H9 (cell line): ENCODE measurements around the gene OTOF. TPM values are rescaled to one million over a fixed set of nuclear protein-coding genes. Genes with fewer than 3 reads are reported as not detected.

Source experiments
- DNase-seq: peaks from one replicate; pipeline ENCODE4 v3.0.0-alpha.2; 2017
- H2AFZ ChIP-seq: one replicate; pipeline ENCODE4 v1.6.1; 2013; ENCODE audit warnings: mild to moderate bottlenecking, low read length, control low read depth, moderate library complexity
- H2AK5ac ChIP-seq: 2 replicates; pipeline ENCODE4 v1.6.1; 2013; ENCODE audit warnings: low read length, control low read depth, mixed read lengths; ENCODE audit not compliant: insufficient read length
- H2BK120ac ChIP-seq: one replicate; pipeline ENCODE4 v1.6.1; 2013; ENCODE audit warnings: low read depth, mild to moderate bottlenecking, low read length, control low read depth, inconsistent platforms; ENCODE audit not compliant: poor library complexity, severe bottlenecking
- H2BK12ac ChIP-seq: 2 replicates; pipeline ENCODE4 v1.6.1; 2013; ENCODE audit warnings: low read length, control low read depth, mixed read lengths, low read depth; ENCODE audit not compliant: insufficient read length
- H2BK15ac ChIP-seq: 2 replicates; pipeline ENCODE4 v1.6.1; 2013; ENCODE audit warnings: low read depth, low read length, control low read depth
- H2BK20ac ChIP-seq: one replicate; pipeline ENCODE4 v1.6.1; 2013; ENCODE audit warnings: low read depth, mild to moderate bottlenecking, low read length, control low read depth, inconsistent platforms; ENCODE audit not compliant: poor library complexity, severe bottlenecking
- H2BK5ac ChIP-seq: 2 replicates; pipeline ENCODE4 v1.6.1; 2013; ENCODE audit warnings: low read length, control low read depth, mixed read lengths; ENCODE audit not compliant: insufficient read length
- H3K14ac ChIP-seq: 2 replicates; pipeline ENCODE4 v1.6.1; 2013; ENCODE audit warnings: low read length, control low read depth; ENCODE audit not compliant: insufficient read depth
- H3K18ac ChIP-seq: 2 replicates; pipeline ENCODE4 v1.6.1; 2013; ENCODE audit warnings: low read depth, mild to moderate bottlenecking, mixed read lengths, low read length, control low read depth; ENCODE audit not compliant: insufficient read length
- H3K23ac ChIP-seq: 2 replicates; pipeline ENCODE4 v1.6.1; 2013; ENCODE audit warnings: low read length, control low read depth, mixed read lengths, low read depth; ENCODE audit not compliant: insufficient read length
- H3K23me2 ChIP-seq: 2 replicates; pipeline ENCODE4 v1.6.1; 2013; ENCODE audit warnings: low read depth, mild to moderate bottlenecking, mixed read lengths, low read length, control low read depth; ENCODE audit not compliant: insufficient read length, poor library complexity, severe bottlenecking
- H3K27ac ChIP-seq: 2 replicates; pipeline ENCODE4 v1.5.1; 2013; ENCODE audit warnings: low read length, control low read depth, mixed read lengths, low read depth; ENCODE audit not compliant: insufficient read length
- H3K27me3 ChIP-seq: 2 replicates; pipeline ENCODE4 v1.6.1; 2013; ENCODE audit warnings: low read length, control low read depth, inconsistent platforms; ENCODE audit not compliant: insufficient read depth
- H3K4ac ChIP-seq: 2 replicates; pipeline ENCODE4 v1.6.1; 2013; ENCODE audit warnings: low read depth, mild to moderate bottlenecking, control low read depth, inconsistent platforms, low read length, moderate library complexity
- H3K4me1 ChIP-seq: 2 replicates; pipeline ENCODE4 v1.6.1; 2013; ENCODE audit warnings: low read length, control low read depth, inconsistent platforms; ENCODE audit not compliant: insufficient read depth
- H3K4me2 ChIP-seq: 2 replicates; pipeline ENCODE4 v1.6.1; 2013; ENCODE audit warnings: low read length, control low read depth, mixed read lengths; ENCODE audit not compliant: insufficient read length, insufficient read depth
- H3K56ac ChIP-seq: 2 replicates; pipeline ENCODE4 v1.6.1; 2013; ENCODE audit warnings: low read depth, mild to moderate bottlenecking, mixed read lengths, low read length, control low read depth; ENCODE audit not compliant: insufficient read length
- H3K79me1 ChIP-seq: 2 replicates; pipeline ENCODE4 v1.6.1; 2013; ENCODE audit warnings: low read depth, mild to moderate bottlenecking, moderate library complexity, low read length, control low read depth, inconsistent platforms; ENCODE audit not compliant: insufficient read depth, poor library complexity, severe bottlenecking
- H3K79me2 ChIP-seq: 2 replicates; pipeline ENCODE4 v1.6.1; 2013; ENCODE audit warnings: low read length, control low read depth, inconsistent platforms; ENCODE audit not compliant: insufficient read depth
- H3K9ac ChIP-seq: 2 replicates; pipeline ENCODE4 v1.6.1; 2013; ENCODE audit warnings: low read length, control low read depth, mixed read lengths; ENCODE audit not compliant: insufficient read length; ENCODE audit errors: extremely low read depth
- H3K9me3 ChIP-seq: one replicate; pipeline ENCODE4 v1.6.1; 2013; ENCODE audit warnings: low read depth, low read length, inconsistent platforms; ENCODE audit not compliant: control insufficient read depth
- H3T11ph ChIP-seq: one replicate; pipeline ENCODE4 v1.6.1; 2013; ENCODE audit warnings: mild to moderate bottlenecking, low read length, control low read depth, inconsistent platforms
- H4K20me1 ChIP-seq: one replicate; pipeline ENCODE4 v1.6.1; 2013; ENCODE audit not compliant: control insufficient read depth, insufficient read length, insufficient read depth
- H4K5ac ChIP-seq: 2 replicates; pipeline ENCODE4 v1.6.1; 2013; ENCODE audit warnings: low read depth, mild to moderate bottlenecking, mixed read lengths, low read length, control low read depth; ENCODE audit not compliant: insufficient read length
- H4K8ac ChIP-seq: replicated peaks from 2 replicates; pipeline ENCODE4 v1.6.1; 2013; ENCODE audit warnings: low read length, control low read depth, mixed read lengths, low read depth; ENCODE audit not compliant: insufficient read length
- H4K91ac ChIP-seq: 2 replicates; pipeline ENCODE4 v1.6.1; 2013; ENCODE audit warnings: low read depth, mild to moderate bottlenecking, moderate library complexity, mixed read lengths, low read length, control low read depth; ENCODE audit not compliant: insufficient read length
- H3K27ac Mint-ChIP-seq, 3 experiments: 2 replicates in 2 of 3; 3 replicates in 1 of 3; pipeline ENCODE4 v1.8.0; 2020 to 2021; ENCODE audit warnings: mixed read lengths in 3 of 3, mild to moderate bottlenecking in 1 of 3, moderate library complexity in 1 of 3
- H3K27me3 Mint-ChIP-seq: 2 replicates; pipeline ENCODE4 v1.8.0; 2021; ENCODE audit warnings: low read depth, mild to moderate bottlenecking, moderate library complexity, mixed read lengths
- H3K36me3 Mint-ChIP-seq, 3 experiments: 2 replicates in 2 of 3; 3 replicates in 1 of 3; pipeline ENCODE4 v1.8.0; 2020 to 2021; ENCODE audit warnings: low read depth in 3 of 3, mixed read lengths in 3 of 3; ENCODE audit not compliant: insufficient read depth in 1 of 3
- H3K4me1 Mint-ChIP-seq, 2 experiments: 2 replicates each; pipeline ENCODE4 v1.8.0; 2020; ENCODE audit warnings: mixed read lengths in 2 of 2
- H3K4me3 Mint-ChIP-seq, 2 experiments: 2 replicates in 1 of 2; 3 replicates in 1 of 2; pipeline ENCODE4 v1.8.0; 2020 to 2021; ENCODE audit warnings: mild to moderate bottlenecking in 2 of 2, mixed read lengths in 2 of 2, moderate library complexity in 1 of 2
- H3K9me3 Mint-ChIP-seq, 2 experiments: 2 replicates in 1 of 2; 3 replicates in 1 of 2; pipeline ENCODE4 v1.8.0; 2020; ENCODE audit warnings: mild to moderate bottlenecking in 2 of 2, mixed read lengths in 2 of 2, moderate library complexity in 1 of 2
- WGBS: extraction: QIAGEN DNeasy Blood & Tissue Kit; methylation state at CpG from one replicate; pipeline ENCODE4 v1.1.7; 2013; ENCODE audit warnings: missing lambda C conversion rate, low lambda C conversion rate, mixed read lengths; ENCODE audit not compliant: insufficient read length; ENCODE audit errors: extremely low coverage; 5-methylcytosine and 5-hydroxymethylcytosine counted together
- total RNA-seq: library from RNA; stranded (reverse); gene quantifications from 2 replicates; pipeline ENCODE4 v1.2.1, GENCODE V29; 2021
- TF ChIP-seq, protein P1 (sequence below): fragments of 200-600 bp; sonication (generic); conservative IDR thresholded peaks from 3 replicates; pipeline ENCODE4 v1.8.0; 2021; ENCODE audit warnings: antibody characterized with exemption, mild to moderate bottlenecking

OTOF gene
- total RNA-seq, 1 experiment from 2014 or later, result 0.35 TPM

DNA sequence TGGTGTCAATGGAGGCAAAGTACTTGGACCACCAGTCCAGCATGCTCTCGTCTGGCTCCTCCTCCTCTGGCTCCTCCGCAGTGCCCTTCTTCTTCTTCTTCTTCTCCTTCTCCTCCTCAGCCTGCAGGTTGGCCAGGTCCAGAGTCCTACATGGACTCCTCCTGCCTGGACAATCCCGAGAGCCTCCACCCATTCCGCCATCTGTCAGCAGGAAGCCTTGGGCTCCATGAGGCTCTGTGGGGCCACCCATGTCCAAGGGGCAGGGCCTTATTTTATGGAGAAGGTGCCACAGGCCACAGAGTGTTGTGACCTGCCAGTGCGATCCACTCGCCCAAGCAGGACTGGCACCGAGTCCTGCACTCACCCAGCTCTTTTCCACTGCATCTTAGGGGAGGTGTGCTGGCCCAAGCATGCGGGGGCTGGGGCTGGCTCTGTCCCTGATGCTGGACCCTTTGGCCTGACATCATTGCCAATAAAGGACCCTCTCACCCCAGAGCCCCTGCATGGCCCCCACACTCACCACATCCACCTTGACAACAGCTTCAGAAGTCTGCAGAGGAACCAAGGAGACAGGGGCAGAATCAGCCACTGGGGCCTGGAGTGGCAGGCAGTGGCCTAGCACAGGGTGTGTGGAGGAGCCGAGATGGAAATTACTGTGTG lies 7.2 kb downstream of the OTOF start:
- no peak overlapping the region for H3K4me3 Mint-ChIP-seq
- Histone ChIP-seq H2AFZ (no peak overlapping the region), H3K23me2 (no peaks in the 10 kb centered on the region), H2BK12ac (no peak overlapping the region), H2BK120ac (no peak overlapping the region), H3K9me3 (no peaks in the 10 kb centered on the region), H3K27me3 (no peaks in the 10 kb centered on the region), H3T11ph (no peak overlapping the region), H3K18ac (no peak overlapping the region), H3K23ac (no peak overlapping the region), H2BK5ac (no peak overlapping the region), H3K79me2 (no peaks in the 10 kb centered on the region), H4K91ac (no peak overlapping the region), H4K8ac (no peak overlapping the region), H3K14ac (no peak overlapping the region), H3K56ac (no peak overlapping the region), H3K4ac (no peak overlapping the region), H3K79me1 (no peaks in the 10 kb centered on the region), H3K4me2 (no peak overlapping the region), H3K9ac (no peak overlapping the region), H2BK15ac (no peak overlapping the region), H4K5ac (no peak overlapping the region), H2AK5ac (no peak overlapping the region), H2BK20ac (no peak overlapping the region), H3K4me1 (no peaks in the 10 kb centered on the region), H3K27ac (no peak overlapping the region), H4K20me1 (no peaks in the 10 kb centered on the region)
- WGBS, result no CpG with 5 or more reads among the region's 9 CpGs
- H3K27ac Mint-ChIP-seq, result no peak overlapping the region
- DNase-seq, result no peak
- peaks cover 4 to 7% of the 10 kb centered on the region in 2 experiments; a peak in 2 of 5 replicates for H3K9me3 Mint-ChIP-seq
- H3K4me1 Mint-ChIP-seq, result peaks cover 8 to 12% of the 10 kb centered on the region in 2 experiments; a peak in 3 of 4 replicates
- H3K27me3 Mint-ChIP-seq, result 0 out of 2 replicates have a peak, but pooled peaks cover 2% of the 10 kb centered on the region
- TF ChIP-seq, protein P1, sequence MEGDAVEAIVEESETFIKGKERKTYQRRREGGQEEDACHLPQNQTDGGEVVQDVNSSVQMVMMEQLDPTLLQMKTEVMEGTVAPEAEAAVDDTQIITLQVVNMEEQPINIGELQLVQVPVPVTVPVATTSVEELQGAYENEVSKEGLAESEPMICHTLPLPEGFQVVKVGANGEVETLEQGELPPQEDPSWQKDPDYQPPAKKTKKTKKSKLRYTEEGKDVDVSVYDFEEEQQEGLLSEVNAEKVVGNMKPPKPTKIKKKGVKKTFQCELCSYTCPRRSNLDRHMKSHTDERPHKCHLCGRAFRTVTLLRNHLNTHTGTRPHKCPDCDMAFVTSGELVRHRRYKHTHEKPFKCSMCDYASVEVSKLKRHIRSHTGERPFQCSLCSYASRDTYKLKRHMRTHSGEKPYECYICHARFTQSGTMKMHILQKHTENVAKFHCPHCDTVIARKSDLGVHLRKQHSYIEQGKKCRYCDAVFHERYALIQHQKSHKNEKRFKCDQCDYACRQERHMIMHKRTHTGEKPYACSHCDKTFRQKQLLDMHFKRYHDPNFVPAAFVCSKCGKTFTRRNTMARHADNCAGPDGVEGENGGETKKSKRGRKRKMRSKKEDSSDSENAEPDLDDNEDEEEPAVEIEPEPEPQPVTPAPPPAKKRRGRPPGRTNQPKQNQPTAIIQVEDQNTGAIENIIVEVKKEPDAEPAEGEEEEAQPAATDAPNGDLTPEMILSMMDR, result no peak
- H3K36me3 Mint-ChIP-seq, result no peaks in the 10 kb centered on the region
